Measurements from ENCODE around the gene EXOC2. TPM values are rescaled to one million over a fixed set of nuclear protein-coding genes. Genes with fewer than 3 reads are reported as not detected.

The EXOC2 gene
- total RNA-seq, 1 donor from 2014 or later, result 31.3 TPM

- DNase-seq, result no peak
- H3K4me3 Mint-ChIP-seq (ENCODE audit: unreplicated experiment), result no peak overlapping the region
- no peak for TF ChIP-seq CTCF (IDR thresholded peaks at IDR 0.05; ENCODE audit: partially characterized antibody, unreplicated experiment)
- H3K9me3 Mint-ChIP-seq (ENCODE audit: unreplicated experiment), result no peaks in the 10 kb centered on the region
- no peak overlapping the region for H3K27ac Mint-ChIP-seq (ENCODE audit: unreplicated experiment)
- peaks cover 5% of the 10 kb centered on the region for H3K27me3 Mint-ChIP-seq (ENCODE audit: unreplicated experiment)
- H3K36me3 Mint-ChIP-seq (ENCODE audit: unreplicated experiment), result no peaks in the 10 kb centered on the region
- H3K4me1 Mint-ChIP-seq (ENCODE audit: low read depth, unreplicated experiment), result no peaks in the 10 kb centered on the region
Observed at GRCh38 chr6:439641-440167, 253.2 kb downstream of the EXOC2 start.

- Mint-ChIP-seq H3K9me3 (ENCODE audit: unreplicated experiment) (no peaks in the 10 kb centered on the region), H3K4me3 (ENCODE audit: unreplicated experiment) (no peak overlapping the region)
- no peak for DNase-seq
Observed at GRCh38 chr6:438634-439170, 254.2 kb downstream of the EXOC2 start.

GRCh38 chr6:437037-437392 lies 255.9 kb downstream of the EXOC2 start:
- DNase-seq, result no peak

More at GRCh38 chr6:438634-439170, 254.2 kb downstream of the EXOC2 start:
- TF ChIP-seq CTCF (IDR thresholded peaks at IDR 0.05; ENCODE audit: partially characterized antibody, unreplicated experiment), result no peak
- no peak overlapping the region for H3K27ac Mint-ChIP-seq (ENCODE audit: unreplicated experiment)
- H3K27me3 Mint-ChIP-seq (ENCODE audit: unreplicated experiment), result peaks cover 5% of the 10 kb centered on the region
- H3K36me3 Mint-ChIP-seq (ENCODE audit: unreplicated experiment), result no peaks in the 10 kb centered on the region
- H3K4me1 Mint-ChIP-seq (ENCODE audit: low read depth, unreplicated experiment), result no peaks in the 10 kb centered on the region

GRCh38 chr6:436308-437036 lies 256.5 kb downstream of the EXOC2 start:
- TF ChIP-seq CTCF (IDR thresholded peaks at IDR 0.05; ENCODE audit: partially characterized antibody, unreplicated experiment), result no peak
- Mint-ChIP-seq H3K9me3 (ENCODE audit: unreplicated experiment) (no peaks in the 10 kb centered on the region), H3K4me1 (ENCODE audit: low read depth, unreplicated experiment) (no peaks in the 10 kb centered on the region), H3K27me3 (ENCODE audit: unreplicated experiment) (peaks cover 4% of the 10 kb centered on the region), H3K27ac (ENCODE audit: unreplicated experiment) (no peak overlapping the region), H3K36me3 (ENCODE audit: unreplicated experiment) (peaks cover 3% of the 10 kb centered on the region), H3K4me3 (ENCODE audit: unreplicated experiment) (no peak overlapping the region)
- DNase-seq, result no peak

More at GRCh38 chr6:437037-437392, 255.9 kb downstream of the EXOC2 start:
- H3K27ac Mint-ChIP-seq (ENCODE audit: unreplicated experiment), result no peak overlapping the region
- peaks cover 4% of the 10 kb centered on the region for H3K27me3 Mint-ChIP-seq (ENCODE audit: unreplicated experiment)
- H3K4me1 Mint-ChIP-seq (ENCODE audit: low read depth, unreplicated experiment), result no peaks in the 10 kb centered on the region
- H3K9me3 Mint-ChIP-seq (ENCODE audit: unreplicated experiment), result no peaks in the 10 kb centered on the region
- H3K36me3 Mint-ChIP-seq (ENCODE audit: unreplicated experiment), result peaks cover 2% of the 10 kb centered on the region
- H3K4me3 Mint-ChIP-seq (ENCODE audit: unreplicated experiment), result no peak overlapping the region
- no peak for TF ChIP-seq CTCF (IDR thresholded peaks at IDR 0.05; ENCODE audit: partially characterized antibody, unreplicated experiment)
